SU-DHL-6 (cell line): ENCODE data around the gene NSA2.

ENCODE experiments used
- EZH2phosphoT487 ChIP-seq: fragments of 200-600 bp; sonication (generic), shearing (Covaris generic); conservative IDR thresholded peaks from 2 replicates; pipeline ENCODE4 v1.6.1; 2018; ENCODE audit warnings: mild to moderate bottlenecking, antibody characterized with exemption, low read length, moderate library complexity, mixed read lengths
- TF ChIP-seq, protein P1 (sequence below): fragments of 200-600 bp; sonication (generic); IDR thresholded peaks from one replicate; pipeline ENCODE4 v1.5.1; 2017; ENCODE audit warnings: antibody characterized with exemption, mild to moderate bottlenecking, low read length, moderate library complexity; ENCODE audit not compliant: insufficient read depth, poor library complexity, severe bottlenecking

DNA sequence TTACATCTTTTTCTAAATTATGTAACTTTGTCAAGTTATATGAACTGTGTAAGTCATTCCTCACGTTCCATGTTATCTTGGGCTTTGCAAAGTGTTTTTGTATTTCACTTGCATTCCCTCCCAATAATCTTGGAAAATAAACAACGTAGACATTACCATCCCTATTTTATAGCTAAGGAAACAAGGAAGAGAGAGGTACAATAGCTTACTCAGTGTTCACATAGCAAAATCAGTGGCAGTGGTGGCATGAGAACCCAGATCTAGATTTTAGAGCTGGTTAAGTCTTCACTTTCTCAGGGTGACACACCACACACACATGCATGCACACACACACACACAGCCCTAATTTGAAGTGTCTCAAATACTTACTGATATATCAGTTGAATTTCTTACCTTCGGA, 34.1 kb downstream of the NSA2 start:
- TF ChIP-seq, protein P1, sequence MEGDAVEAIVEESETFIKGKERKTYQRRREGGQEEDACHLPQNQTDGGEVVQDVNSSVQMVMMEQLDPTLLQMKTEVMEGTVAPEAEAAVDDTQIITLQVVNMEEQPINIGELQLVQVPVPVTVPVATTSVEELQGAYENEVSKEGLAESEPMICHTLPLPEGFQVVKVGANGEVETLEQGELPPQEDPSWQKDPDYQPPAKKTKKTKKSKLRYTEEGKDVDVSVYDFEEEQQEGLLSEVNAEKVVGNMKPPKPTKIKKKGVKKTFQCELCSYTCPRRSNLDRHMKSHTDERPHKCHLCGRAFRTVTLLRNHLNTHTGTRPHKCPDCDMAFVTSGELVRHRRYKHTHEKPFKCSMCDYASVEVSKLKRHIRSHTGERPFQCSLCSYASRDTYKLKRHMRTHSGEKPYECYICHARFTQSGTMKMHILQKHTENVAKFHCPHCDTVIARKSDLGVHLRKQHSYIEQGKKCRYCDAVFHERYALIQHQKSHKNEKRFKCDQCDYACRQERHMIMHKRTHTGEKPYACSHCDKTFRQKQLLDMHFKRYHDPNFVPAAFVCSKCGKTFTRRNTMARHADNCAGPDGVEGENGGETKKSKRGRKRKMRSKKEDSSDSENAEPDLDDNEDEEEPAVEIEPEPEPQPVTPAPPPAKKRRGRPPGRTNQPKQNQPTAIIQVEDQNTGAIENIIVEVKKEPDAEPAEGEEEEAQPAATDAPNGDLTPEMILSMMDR = no peak
- no peak for TF ChIP-seq EZH2phosphoT487
